Iris pigment epithelial cell (primary cell): ENCODE results near the gene CTCF.

Experiments
- DNase-seq: peaks from one replicate; pipeline ENCODE4 v3.0.0-alpha.2; 2011; ENCODE audit warnings: low read depth

Gene CTCF

GRCh38 chr16:67594956-67595355, 32.6 kb downstream of the CTCF start:
- peak; percentile 79 for DNase-seq

DNA sequence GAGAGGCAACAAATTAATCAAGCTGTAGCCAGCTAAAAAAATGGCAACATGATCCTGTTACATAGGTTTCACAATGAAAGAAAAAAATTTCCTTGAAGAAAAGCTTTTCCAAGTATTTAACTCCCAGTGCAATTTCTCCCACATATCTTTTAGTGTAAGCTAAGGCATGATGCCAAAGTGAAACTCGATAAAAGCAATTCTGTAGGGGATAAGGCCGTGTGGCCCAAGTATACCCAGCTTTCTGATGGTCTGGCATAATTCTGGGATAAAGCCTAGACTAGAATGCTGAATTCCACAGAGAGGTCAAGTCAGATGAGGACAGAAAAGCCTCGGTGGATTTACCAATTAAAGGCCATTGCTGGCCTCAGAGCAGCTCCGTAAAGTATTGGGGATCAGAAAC, 36.2 kb downstream of the CTCF start:
- DNase-seq, result peak; percentile 35

DNA sequence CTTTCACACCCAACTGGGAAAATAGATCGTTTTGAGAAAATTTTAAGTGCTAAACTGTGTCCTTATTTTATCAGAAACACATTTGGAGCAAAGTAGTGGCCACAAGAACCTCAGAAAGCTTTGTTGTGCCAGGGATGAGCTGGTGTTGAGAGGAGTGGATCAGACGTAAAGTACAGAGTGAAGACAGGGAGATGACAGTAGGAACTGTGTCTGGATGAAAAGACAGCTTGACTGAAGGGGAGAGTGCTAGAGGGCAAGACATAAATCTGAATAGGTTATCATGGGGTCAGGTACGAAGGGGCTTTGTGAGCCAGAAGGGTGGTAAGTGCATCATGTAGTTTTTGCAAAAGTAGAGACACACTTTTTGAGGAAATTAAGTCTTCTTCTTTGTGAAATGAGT, 43.3 kb downstream of the CTCF start:
- DNase-seq, result no peak

- no peak for DNase-seq
Observed at GRCh38 chr16:67606632-67607031, 44.3 kb downstream of the CTCF start.

DNA sequence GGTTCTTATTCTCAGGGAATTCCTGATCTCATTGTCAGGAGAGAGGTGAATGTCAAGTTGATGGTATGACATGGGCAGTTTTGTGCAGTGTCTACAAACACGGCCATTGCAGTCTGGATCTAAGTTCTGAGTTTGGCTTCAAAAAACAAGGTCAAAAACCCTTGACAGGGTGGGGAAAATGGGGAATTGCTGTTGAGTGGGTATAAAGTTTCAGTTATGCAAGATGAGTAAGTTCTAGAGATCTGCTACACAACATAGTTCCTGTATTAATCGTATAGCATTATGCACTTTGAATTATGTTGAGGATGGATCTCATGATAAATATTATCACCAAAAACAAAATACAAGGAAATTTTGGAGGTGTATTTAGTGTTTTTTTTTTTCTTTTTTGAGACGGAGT, 46.0 kb downstream of the CTCF start:
- no peak for DNase-seq

DNA sequence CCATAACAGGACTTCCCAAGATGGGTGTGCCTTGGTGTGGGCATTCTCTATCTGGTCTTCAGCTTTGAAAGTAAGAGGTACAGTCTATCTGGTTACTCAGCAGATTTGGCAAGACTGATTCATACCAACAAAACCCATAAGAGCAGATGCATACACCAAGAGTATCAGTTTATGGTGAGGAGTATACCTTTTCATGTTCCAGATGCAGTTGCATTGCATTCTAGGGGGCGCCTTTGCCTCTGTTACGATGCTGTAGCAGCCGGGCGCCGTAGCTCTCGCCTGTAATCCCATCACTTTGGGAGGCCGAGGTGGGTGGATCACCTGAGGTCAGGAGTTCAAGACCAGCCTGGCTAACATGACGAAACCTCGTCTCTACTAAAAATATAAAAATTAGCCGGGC, 51.5 kb downstream of the CTCF start:
- DNase-seq, result no peak

DNA sequence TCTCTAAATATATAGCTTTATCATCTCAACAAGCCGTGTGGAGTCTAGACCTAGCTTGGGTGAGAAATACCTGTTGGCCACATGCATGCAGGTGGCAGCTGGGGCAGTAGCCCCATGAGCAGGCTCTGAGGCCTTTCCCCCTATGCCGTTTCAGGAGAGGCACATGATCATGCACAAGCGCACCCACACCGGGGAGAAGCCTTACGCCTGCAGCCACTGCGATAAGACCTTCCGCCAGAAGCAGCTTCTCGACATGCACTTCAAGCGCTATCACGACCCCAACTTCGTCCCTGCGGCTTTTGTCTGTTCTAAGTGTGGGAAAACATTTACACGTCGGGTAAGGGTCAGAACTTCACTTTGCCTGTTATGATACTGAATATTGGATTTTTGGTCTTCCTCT, 65.9 kb downstream of the CTCF start:
- no peak for DNase-seq

DNA sequence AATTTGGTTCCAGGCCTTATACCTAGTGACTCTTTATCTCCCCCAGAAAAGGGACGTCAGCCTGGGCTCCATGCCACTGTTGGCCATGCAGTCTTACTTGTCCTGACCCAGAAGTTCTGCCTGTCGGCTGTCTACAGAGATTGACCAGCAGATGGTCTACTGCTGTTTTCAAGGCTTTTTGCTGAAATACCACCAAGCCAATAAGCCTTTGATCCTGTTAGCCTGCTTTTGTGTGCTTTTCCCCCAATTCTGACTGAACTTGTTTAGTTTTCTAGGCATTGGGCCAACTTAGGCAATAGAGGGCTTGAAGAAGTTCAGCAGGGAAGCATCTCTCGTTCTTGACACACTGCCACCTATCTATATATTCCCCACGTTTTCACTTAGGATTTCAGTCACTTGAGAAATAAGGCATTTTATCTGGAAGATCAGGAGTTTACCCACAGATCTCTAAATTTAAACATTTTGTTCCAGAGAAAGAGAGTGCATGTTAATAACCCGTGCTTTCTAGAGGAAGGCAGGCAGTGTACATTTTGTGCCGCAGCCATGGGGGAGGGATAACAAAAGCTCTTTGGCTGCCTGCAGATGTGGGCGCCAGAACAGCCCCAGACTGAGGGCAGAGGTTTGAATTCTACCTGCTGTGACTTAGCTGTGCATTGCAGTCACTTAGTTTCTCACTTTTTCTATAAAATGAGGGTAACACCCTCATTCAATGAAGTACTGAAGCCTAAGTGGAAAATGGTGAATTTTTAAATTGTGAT, 70.3 kb downstream of the CTCF start:
- DNase-seq, result peak; percentile 90

DNA sequence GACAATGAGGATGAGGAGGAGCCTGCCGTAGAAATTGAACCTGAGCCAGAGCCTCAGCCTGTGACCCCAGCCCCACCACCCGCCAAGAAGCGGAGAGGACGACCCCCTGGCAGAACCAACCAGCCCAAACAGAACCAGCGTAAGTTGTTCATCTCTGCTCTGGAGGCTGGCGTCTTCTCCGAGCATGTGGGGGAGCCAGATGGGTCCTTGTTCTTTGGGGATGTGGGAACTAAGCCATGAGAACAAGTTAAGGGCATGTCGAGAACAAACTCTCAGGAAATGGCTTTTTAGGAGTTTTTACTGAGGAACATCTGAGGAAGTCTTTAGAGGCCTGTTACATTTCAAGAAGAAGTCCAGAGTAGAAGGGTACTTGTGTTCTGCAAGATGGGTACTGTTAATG, 74.4 kb downstream of the CTCF start:
- no peak for DNase-seq

DNA sequence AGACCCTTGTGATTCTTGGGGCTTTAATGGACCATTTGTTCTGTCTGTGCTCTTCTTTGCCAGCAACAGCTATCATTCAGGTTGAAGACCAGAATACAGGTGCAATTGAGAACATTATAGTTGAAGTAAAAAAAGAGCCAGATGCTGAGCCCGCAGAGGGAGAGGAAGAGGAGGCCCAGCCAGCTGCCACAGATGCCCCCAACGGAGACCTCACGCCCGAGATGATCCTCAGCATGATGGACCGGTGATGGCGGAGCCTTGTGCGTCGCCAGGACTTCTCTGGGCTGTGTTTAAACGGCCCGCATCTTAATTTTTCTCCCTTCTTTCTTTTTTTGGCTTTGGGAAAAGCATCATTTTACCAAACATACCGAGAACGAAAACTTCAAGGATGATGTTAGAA, 75.3 kb downstream of the CTCF start:
- DNase-seq, result no peak

- DNase-seq, result no peak
Observed at GRCh38 chr16:67641779-67642708, 79.7 kb downstream of the CTCF start.

GRCh38 chr16:67644038-67644437, 81.7 kb downstream of the CTCF start:
- no peak for DNase-seq

DNA sequence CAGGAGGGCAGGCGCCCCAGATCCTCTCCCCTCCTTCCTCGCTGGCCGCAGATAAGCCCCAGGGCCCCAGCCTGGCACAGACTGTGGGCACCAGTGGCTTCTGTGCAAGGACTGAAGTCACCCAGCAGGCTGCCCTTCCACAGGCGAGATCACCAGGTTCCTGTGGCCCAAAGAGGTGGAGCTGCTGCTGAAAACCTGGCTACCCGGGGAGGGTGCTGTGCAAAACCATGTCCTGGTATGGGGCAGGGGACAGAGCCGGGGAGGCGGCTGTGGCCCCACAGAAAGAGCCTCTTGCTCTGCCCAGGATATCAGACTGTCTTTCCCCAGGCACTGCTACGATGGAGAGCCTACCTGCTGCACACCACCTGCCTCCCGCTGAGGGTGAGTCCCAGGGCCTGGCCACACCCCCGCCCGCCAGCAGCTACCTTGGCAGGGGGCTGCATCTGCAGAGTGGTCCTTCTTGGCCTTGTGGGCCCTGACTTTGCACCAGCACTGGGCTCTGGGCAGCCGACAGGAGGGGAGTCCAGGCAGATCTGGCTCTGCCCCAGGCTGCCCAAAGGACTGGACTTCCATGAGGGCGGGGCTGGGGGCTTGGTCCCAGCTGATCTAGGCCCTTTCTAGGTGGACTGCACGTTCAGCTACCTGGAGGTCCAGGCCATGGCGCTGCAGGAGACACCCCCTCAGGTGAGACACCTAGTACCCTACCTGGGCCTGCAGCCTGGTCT, 83.2 kb downstream of the CTCF start:
- no peak for DNase-seq

- DNase-seq, result no peak
Observed at GRCh38 chr16:67647111-67647651, 84.9 kb downstream of the CTCF start.

DNA sequence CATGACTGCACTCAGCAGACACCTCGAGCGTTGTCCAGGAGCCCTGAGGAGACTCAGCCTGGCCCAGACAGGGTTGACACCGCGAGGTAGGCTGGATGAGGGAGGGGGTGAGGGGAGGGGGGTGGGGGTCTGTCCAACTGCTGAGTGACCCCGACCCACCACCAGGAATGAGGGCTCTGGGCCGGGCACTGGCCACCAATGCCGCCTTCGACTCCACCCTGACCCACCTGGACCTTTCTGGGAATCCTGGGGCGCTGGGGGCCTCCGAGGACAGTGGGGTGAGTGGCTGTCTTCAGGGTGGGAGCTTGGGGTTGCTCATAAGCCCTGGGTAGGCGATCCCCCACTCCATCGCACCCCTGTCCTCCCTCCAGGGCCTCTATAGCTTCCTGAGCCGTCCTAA, 85.4 kb downstream of the CTCF start:
- DNase-seq, result no peak

DNA sequence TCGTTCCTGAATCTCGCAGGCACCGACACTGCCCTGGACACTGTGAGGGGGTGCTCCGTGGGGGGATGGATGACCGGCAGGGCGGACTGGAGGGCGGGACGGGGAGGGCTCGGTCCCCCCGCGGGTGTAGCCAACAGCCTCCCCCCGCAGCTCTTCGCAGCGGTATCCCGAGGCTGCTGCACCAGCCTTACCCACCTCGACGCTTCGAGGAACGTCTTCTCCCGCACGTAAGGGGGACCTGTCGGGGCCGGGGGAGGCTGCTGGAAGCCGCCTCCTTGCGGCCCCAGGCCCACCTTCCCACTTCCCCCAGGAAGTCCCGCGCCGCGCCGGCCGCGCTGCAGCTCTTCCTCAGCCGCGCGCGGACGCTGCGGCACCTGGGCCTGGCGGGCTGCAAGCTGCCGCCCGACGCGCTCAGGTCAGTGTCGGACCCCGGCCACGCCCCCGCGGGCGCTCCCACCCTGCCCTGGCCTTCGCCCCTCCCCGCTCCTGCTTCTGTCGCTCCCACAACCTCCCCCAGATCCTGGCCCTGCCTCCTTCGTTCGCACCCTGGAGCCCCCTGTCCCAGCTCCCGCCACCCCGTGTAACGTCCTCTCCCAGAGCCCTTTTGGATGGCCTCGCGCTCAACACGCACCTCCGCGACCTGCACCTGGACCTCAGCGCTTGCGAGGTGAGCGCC, 85.9 kb downstream of the CTCF start:
- no peak for DNase-seq

DNA sequence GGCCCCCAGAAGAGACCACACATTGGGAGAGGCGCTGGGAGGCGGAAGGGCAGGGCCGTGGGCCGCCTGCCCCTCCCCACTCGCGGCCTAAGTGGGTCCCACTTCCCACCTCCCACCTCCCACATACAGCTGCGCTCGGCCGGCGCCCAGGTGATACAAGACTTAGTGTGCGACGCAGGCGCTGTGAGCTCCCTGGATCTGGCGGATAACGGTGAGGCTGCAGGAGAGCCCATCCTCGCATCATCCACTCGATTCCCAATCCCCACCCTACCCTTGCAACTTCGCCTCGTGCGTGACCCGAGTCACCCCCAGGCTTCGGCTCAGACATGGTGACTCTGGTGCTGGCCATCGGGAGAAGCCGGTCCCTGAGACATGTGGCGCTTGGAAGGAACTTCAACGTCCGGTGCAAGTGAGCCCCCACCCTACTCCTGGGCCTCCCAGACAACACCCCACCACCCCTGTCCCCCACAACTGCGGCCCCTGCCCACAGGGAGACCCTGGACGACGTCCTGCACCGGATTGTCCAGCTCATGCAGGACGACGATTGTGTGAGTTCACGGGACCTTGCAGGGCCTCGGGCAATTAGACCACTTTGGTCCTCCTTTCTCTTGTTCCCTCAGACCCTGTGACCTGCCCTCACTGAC, 86.6 kb downstream of the CTCF start:
- DNase-seq, result no peak

GRCh38 chr16:67649494-67649931, 87.2 kb downstream of the CTCF start:
- DNase-seq, result no peak

DNA sequence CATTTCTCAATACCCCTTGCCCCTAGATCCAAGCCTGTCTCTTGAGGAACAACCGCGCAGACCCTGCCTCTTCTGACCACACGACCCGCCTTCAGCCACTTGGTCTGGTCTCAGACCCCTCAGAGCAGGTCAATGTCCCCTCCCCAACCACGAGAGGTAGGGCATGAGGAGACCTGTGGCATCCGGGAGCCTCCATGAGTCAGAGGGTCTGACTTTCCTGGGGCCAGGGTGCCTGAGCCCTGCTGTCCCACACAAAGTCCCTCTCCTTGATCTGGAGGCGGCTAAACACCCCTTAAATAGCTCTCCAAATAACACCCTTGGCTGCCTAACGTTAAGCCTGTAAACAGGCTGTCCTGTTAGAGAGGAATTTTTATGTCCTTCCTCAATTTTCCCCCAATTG, 87.7 kb downstream of the CTCF start:
- no peak for DNase-seq

DNA sequence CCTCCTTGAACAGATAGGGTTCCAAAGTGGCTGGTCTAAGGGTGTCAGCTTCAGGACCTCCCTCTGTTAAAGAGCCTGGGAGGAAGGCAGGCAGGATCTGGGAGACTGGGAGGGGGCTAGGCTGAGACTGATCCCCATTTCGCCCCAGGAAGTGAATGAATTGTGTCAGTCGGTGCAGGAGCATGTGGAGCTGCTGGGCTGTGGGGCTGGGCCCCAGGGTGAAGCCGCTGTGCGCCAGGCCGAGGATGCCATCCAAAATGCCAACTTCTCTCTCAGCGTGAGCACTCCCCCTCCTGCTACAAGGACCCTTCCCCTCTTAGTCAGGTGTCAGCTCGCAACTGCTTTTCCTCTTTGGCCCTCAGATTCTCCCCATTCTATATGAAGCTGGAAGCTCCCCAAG, 88.7 kb downstream of the CTCF start:
- no peak for DNase-seq

GRCh38 chr16:67651847-67652246, 89.5 kb downstream of the CTCF start:
- no peak for DNase-seq
